Sciatic nerve (tissue), 2 donors: Measurements from ENCODE around the gene PRADC1. TPM values are rescaled to one million over a fixed set of nuclear protein-coding genes. Genes with fewer than 3 reads are reported as not detected.
"Not testable (repeated sequence)": the region's sequence is repeated elsewhere in the genome, so short reads cannot be mapped to it uniquely, and the experiment has no call there.

ENCODE experiments used
- ATAC-seq: fragments of 200-7000 bp; cut with Tn5 transposase; one replicate; pipeline ENCODE4 v1.9.1; 2020; ENCODE audit warnings: mild to moderate bottlenecking, moderate library complexity
- DNase-seq: peaks from one replicate; pipeline ENCODE4 v3.0.0-alpha.2; 2020; ENCODE audit warnings: low spot score
- intact Hi-C: fragments of 100-400 bp; cut with DNase I; formaldehyde crosslinking; loops from one replicate; pipeline ENCODE4 v1.14.2; 2022
- total RNA-seq: library from RNA; stranded (reverse); fragmentation: NEBNext Ultra II Directional; extraction: Animal tissue kit (Norgen Biotek cat#: 25700); gene quantifications from one replicate; pipeline ENCODE4 v1.2.1, GENCODE V29; 2021
- donor health status: DM: no; HTN: no; CAD: no.
- donor health status: DM: no; HTN: no; CAD: no.

PRADC1 gene
- total RNA-seq, 1 donor from 2014 or later: 15.2 TPM

DNA sequence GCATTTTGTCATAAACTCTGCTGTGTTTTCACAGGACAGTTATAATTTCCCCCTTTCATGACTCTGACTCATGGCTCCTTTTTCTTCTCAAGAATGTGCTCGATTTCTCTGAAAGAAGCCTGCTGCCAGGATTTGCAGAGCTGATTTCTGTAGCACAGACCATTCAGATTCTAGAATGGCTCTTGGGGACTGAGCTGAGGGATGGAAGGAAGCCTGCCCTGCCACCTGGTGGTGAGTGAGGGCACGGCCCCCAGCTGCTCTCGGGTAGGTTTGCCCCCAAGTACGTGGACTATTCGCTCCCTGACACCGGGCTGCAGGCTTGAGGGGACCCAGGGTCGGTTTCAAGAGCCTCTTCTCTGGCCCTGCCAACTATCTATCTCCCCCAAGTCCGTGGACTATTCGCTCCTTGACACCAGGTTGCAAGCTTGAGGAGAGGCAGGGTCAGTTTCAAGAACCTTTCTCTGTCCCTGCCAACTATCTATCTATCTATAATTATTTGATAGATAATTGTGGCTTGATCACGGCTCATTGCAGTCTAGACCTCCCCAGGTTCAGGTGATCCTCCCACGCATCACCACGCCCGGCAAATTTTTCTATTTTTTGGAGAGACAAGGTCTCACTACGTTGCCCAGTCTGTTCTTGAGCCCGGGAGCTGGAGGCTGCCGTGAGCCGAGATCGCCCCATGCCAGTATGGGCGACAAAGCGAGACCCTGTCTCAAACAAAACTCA lies 20.4 kb downstream of the PRADC1 start:
- DNase-seq: peak; percentile 78
- intact Hi-C loops: no loop called here
- ATAC-seq: peak; percentile 77

DNA sequence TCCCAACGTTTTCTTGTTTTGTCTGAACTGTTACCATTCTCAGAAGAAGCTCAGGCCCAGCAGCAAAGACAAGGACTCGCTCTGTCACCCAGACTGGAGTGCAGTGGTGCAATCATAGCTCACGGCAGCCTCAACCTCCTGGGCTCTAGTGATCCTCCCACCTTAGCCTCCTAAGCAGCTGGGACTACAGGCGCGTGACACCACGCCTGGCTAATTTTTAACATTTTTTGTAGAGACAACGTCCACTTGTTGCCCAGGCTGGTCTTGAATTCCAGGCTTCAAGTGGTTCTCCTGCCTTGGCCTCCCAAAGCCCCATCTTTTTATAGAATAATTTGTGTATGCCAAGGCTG lies 21.0 kb downstream of the PRADC1 start:
- intact Hi-C loops: no loop called here
- ATAC-seq (no peak), DNase-seq (no peak)

DNA sequence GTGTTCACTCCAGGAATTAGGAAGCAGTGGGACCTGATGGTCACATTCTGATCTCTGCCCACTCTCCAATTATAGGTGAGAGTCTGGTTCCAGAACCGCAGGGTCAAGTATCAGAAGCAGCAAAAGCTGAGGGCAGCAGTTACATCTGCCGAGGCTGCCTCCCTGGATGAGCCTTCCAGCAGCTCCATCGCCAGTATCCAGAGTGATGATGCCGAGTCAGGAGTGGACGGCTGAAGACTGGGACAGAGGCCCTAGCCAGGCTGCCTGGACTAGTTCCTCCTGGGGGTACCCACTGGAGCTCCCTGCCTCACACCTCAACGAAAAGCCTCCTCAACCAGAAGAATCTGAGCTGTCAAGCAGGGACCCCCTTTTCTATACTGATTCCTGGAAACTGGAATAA lies 22.3 kb downstream of the PRADC1 start:
- DNase-seq (no peak), ATAC-seq (no peak)
- intact Hi-C loops: no loop called here

DNA sequence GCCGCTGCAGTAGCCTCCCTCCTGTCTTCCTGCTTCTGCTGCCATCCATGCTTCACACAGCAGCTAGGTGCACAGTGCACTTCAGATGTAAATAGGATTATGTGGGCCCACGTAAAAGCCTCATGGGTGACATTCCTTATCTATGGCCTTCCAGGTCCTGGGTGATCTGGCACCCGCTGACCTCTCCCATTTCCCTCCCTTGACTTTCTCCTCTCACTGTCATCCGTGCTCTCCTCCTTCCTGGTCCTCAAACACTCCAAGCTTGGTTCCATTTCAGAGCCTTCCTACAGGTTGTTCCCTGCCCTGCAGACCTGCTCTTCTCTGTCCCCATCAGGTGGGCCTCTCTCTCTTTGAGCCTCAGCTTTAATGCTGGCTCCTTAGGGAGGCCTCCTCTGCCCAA lies 23.0 kb downstream of the PRADC1 start:
- ATAC-seq: no peak
- intact Hi-C loops: no loop called here

DNA sequence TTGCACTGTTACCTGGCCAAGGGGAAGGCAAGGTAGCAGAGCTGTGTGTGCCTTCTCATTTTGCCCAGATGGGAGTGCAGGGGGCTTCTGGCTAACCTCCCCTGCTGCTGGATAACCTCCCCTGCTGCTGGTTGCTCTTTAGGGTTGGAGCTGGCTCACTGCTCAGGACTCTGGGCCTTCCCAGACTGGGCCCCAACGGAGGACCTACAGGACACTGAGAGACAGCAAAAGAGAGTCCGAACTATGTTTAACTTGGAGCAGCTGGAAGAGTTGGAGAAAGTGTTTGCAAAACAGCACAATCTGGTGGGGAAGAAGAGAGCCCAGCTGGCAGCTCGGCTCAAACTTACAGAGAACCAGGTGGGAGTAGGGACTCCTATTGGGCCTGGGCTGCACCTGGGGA lies 24.8 kb downstream of the PRADC1 start:
- ATAC-seq (no peak), DNase-seq (no peak)
- intact Hi-C loops: no loop called here

More for the DNA sequence above, 23.0 kb downstream of the PRADC1 start:
- no peak for DNase-seq

DNA sequence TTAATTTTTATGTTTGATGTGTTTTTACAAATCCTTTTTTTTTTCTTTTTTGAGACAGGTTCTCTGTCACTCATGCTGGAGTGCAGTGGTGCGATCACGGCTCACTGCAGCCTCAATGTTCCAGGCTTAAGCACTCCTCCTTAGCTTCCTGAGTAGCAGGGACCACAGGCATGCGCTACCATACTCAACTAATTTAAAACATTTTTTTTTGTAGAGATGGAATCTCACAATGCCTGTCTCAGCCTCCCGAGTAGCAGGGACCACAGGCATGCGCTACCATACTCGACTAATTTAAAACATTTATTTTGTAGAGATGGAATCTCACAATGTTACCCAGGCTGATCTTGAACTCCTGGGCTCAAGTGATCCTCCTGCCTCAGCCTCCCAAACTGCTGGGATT lies 27.4 kb downstream of the PRADC1 start:
- DNase-seq (no peak), ATAC-seq (no peak)
- intact Hi-C loops: no loop called here

DNA sequence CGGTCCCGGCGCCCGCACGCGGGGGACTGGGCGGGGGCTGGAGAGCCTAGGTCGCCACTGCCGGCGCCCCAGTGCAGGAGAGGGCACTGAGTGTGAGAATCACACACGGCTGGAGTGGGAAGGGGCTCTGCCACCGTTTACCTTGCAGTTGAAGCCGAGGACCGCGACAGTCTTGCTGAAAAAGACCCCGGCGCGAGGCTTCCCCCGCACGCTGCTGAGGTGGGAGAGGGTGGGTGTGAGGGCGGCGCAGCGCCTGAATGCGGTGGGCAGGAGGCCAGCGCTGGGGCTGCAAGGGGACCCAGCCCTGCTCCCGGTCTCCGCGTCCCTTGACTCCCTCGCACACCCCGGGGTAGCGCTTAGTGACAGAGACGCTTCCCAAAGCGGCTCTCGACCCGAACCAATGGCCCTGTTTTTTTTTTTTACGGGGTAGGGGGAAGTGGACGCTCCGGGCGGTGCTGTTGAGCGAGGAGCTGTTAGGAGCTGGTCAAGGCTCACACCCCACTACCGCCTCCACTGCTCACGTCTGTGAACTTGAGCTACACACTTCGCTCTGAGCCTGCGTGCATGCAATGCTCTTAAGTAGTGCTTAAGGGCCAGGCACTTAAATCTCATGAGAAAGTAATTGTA lies 29.9 kb downstream of the PRADC1 start:
- ATAC-seq: no peak
- DNase-seq: no peak
- intact Hi-C loops: no loop called here

DNA sequence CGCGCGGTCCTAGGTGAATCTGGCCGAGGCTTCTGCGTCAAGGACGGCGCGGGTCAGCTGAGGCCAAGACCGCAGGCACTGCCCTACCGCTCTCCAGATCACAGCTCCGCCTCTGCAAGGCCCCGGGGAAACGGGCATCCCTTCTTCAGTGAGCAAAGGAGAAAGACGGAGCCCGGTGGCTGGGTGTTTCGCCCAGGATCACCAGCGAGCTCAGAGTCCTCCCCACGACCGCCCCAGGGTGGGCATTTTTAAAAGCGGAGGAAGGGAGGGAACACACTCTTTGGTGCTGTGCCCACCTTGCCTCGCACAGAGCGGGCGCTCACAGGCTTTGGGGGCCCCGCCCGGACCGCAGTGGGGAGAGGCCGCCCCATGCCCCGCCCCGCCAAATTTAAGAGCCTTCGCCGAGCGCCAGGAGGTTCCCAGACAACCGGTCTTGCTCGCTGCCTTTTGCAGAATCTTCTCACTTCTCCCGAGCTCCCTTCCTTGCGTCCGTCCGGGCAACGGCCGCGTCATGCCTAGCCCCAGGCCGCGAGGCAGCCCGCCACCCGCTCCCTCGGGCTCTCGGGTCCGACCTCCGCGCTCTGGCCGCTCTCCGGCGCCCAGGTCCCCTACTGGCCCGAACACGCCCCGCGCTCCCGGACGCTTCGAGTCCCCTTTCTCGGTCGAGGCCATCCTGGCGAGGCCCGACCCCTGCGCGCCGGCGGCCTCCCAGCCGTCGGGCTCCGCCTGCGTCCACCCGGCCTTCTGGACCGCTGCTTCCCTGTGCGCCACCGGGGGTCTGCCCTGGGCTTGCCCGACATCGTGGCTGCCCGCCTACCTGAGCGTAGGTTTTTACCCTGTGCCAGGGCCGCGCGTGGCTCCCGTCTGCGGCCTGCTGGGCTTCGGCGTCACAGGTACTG lies 30.6 kb downstream of the PRADC1 start, which contains the start of gene NOTO:
NOTO (plus strand) TSS at position 419 of the 899 bp plus-strand sequence; CDS start at position 512, 93 bp downstream.
- intact Hi-C loops: no loop called here
- DNase-seq: no peak
- peak; percentile 28 for ATAC-seq

DNA sequence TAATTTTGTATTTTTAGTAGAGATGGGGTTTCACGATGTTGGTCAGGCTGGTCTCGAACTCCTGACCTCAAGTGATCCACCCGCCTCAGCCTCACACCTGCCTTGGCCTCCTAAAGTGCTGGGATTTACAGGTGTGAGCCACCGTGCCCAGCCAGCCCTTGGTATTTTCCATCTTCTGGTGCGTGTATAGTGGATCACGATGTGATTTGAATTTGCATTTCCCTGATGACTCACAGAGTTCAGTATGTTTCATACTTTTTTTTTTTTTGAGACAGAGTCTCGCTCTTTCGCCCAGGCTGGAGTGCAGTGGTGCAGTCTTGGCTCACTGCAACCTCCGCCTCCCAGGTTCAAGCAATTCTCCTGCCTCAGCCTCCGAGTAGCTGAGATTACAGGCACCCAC lies 32.8 kb downstream of the PRADC1 start:
- DNase-seq, intact Hi-C loops, ATAC-seq: not testable (repeated sequence)

DNA sequence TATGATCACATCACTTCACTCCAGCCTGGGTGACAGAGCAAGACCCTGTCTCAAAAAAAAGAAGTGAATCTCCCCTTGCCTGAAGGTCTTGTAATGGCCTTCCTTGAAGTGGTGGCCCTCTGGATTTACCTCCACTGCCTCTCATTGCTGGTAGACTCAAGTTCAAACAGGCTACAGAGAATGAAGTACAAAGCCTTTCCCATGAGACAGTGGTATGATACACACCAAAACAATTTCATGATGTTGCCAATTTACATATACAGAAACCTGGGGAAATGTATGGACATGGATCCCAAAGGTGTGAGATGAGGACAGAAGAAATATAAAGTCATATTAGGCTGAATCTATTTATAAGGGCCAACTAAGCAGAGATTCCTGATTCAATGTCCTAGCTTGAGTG lies 35.5 kb downstream of the PRADC1 start:
- ATAC-seq (no peak), DNase-seq (no peak)
- intact Hi-C loops: no loop called here

DNA sequence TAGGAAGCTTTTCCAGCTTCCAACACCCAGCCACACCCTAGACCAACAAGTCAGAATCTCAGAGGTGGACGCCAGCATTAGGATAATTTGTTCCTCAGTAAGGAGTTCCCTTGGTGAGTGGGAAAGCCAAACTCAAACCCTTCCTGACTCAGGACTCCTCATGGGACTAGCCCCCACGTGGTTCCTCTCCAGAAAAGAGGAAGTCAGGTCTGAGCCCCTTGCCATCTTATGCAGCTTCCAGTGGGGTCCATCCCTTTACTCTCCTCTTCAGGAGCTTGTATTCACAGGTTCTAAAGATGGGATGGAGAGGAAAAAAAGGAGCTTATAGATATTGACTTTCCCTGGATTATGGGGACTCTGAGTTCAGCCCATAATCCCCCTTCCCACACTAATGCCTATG lies 45.5 kb downstream of the PRADC1 start:
- no peak for DNase-seq
- intact Hi-C loops: no loop called here
- no peak for ATAC-seq

DNA sequence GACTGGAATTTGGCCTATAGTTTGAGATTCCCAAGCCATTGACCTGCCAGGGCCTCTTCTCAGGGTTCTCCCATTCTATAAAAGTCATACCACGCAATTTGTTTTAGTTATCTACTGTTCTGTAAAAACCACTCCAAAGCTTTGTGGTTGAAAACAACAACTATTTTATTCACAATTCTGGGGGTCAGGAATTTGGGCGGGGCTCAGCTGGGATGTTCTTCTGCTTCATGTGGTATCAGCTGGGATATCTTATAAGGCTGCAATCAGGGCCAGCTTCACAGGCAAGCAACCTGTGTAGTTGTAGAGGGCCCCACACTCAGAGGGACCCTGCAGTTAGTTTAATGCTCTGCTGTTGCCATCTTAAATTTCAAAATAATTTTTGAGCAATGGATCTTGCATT lies 47.1 kb downstream of the PRADC1 start:
- ATAC-seq: no peak
- no peak for DNase-seq
- intact Hi-C loops: no loop called here

Other genes with a start within 250 kb of the PRADC1 start
- 19.5 TPM for gene SFXN5, start 161.5 kb downstream of the PRADC1 start, total RNA-seq
- gene RAB11FIP5, start 120.3 kb downstream of the PRADC1 start, total RNA-seq: 40.3 TPM
- gene NOTO, start 30.7 kb downstream of the PRADC1 start, total RNA-seq: not detected
- gene SMYD5, start 19.0 kb downstream of the PRADC1 start, total RNA-seq: 22.7 TPM
- 194 TPM for gene CCT7, start 1.1 kb upstream of the PRADC1 start, total RNA-seq
- gene FBXO41, start 51.2 kb upstream of the PRADC1 start, total RNA-seq: 2.1 TPM
- gene EGR4, start 60.3 kb upstream of the PRADC1 start, total RNA-seq: not detected
- 28.2 TPM for gene ALMS1, start 152.6 kb upstream of the PRADC1 start, total RNA-seq